ENCODE measurements around the gene TMEM97.
"Not testable (repeated sequence)": the region's sequence is repeated elsewhere in the genome, so short reads cannot be mapped to it uniquely, and the experiment has no call there.

TMEM97 gene

DNA sequence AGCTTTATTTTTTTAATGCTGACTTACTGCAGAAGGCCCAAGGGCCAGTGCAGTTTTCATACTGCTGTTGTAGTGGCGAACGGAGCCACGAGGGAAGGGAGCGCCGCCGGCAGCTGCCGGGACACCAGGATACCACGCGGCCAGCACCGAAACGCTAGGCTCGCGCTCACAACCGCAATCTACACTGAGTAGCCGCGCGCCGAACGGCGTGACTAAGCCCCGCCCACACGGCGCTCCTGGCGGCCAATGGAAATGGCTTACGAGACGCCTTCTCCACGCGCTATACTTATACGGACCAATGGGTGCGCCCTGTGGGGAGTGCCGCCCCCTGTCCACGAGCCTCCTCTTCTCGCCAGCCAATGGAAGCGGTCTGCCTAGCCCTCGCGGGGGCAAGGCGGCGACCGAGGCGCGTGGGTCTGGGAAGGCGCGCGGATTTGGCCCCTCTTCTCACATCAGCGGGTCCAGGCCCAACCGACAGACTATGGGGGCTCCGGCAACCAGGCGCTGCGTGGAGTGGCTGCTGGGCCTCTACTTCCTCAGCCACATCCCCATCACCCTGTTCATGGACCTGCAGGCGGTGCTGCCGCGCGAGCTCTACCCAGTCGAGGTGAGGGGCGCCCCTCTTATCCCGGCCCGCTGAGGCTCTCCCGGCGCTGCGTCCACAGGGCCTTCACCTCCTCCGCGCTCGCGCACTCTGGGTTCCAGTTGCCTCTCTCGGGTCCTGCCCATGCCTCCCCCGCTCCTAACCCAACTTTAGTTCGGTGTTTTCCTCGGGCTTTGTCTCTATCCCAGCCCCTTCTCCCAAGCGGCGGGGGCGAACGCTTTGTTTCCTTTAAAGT, at the start of gene TMEM97:
Gene TMEM97, plus strand, starts transcription at position 442 of the 839 bp plus-strand sequence. Its CDS starts 40 bp downstream, at position 482.
- peak; percentile 98 for DNase-seq (ENCODE audit: low read depth)

DNA sequence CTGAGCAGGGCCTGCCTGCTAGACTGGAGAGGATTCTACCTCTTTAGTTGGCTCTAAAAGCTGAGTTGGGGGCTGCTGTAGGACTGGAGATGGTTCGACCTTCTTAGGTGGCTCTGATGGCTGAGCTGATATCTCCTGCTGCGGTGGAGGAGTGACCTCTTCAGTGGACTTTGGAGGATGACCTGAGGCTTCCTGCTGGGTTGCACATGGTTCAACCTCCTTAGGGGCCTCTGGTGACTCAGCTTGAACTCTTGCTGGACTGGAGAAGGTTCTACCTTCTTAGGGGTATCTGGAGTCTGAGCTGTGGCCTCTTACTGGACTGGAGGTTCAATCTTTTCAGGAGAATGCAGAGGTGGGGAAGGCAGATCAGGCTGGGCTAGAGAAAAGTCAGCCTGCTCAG, 48.9 kb upstream of the TMEM97 start:
- DNase-seq (ENCODE audit: low read depth), result no peak

DNA sequence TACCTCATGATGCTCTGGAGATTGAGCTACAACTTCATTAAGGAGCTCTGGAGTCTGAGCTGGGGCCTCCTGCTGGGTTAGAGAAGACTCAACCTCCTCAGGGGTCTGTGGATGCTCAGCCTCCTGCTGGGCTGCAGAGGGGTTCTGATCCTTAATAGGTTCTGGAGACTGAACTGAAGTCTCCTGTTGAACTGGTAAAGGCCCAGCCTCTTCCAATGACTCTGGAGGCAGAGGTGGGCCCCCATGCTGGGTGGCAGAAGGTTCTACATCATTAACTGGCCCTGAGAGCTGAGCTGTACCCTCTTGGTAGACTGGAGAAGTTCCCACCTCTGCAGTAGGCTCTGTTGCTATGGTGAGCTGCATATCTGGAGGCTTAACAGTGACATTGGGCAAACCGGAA, 48.1 kb upstream of the TMEM97 start:
- DNase-seq (ENCODE audit: low read depth), result no peak

DNA sequence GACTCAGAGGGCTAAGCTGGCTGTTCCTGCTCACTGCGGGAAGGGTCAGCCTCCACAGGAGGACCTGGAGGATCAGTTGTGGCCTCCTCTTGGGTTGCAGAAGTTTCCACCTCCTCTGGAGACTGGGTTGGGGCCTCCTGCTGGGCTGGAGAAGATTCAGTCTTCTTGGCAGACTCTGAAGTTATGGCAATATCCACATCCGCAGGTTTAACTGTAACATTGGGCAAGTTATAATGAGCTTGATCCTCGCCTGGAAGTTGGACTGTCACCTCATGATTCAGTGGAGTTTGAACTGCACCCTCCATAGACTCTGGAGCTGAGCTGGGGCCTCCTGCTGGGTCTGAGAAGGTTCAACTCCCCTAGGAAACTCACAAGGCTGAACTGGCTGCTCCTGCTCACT, 47.6 kb upstream of the TMEM97 start:
- DNase-seq (ENCODE audit: low read depth), result no peak

DNA sequence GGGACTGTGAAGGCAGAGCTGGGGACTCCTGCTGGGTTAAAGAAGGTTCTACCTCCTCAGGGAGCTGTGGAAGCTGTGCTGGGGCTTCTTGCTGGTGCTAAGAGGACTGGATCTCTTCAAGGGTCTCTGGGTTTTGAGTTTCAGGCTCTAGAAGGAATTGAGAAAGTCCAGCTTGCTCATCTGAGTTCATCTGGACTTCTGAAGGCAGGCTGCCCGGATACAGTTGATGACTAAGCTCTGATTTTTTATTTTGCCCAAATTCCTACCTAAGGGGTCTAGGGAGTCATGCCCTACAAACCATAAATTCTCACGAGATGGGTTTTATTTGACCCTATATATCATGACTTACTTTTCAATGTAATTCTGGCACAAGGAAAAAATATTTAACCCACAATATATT, 46.8 kb upstream of the TMEM97 start:
- DNase-seq (ENCODE audit: low read depth), result peak; percentile 53

DNA sequence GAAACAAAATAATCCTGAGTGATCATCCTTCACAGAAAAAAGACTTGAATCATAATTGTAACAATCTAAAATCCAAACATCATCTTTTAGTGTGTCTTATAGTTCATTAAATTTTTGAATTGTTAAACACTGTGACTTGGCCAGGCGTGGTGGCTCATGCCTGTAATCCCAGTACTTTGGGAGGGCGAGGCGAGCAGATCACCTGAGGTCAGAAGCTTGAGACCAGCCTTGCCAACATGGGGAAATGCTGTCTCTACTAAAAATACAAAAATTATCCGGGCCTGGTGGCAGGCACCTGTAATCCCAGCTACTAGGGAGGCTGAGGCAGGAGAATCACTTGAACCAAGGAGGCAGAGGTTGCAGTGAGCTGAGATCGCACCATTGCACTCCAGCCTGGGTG, 45.7 kb upstream of the TMEM97 start:
- DNase-seq (ENCODE audit: low read depth), result not testable (repeated sequence)

DNA sequence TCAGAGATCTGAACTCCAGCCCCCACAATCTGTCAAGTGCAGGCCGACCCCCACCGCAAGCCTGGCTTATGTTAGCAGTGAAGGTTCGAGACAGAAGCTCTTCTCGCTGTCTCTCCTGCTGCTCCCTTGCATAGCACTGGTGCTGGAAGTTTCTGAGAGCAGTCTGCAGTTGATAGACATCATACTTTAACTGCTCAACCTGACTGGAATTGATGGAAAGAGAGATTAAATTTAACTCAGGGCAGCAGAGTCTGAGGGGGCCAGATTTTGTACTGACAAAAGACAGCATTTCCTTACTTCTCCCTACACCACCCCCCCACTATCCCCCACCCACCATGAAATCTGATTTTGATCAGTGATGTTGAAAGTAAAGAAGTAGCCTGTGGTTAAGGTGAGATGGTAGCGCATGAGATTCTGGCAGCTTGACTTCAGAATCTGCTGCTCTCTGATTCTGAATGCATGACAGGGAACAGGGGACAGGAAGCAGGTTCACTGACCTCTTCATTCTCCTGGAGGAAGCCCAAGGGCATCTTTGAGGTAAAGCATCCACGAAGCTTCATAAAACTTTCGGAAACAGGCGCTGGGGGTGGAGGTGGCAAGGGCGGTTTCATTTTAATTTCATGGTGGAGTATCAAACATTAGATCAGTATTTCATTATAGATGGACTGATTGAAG, 44.3 kb upstream of the TMEM97 start:
- DNase-seq (ENCODE audit: low read depth), result no peak

DNA sequence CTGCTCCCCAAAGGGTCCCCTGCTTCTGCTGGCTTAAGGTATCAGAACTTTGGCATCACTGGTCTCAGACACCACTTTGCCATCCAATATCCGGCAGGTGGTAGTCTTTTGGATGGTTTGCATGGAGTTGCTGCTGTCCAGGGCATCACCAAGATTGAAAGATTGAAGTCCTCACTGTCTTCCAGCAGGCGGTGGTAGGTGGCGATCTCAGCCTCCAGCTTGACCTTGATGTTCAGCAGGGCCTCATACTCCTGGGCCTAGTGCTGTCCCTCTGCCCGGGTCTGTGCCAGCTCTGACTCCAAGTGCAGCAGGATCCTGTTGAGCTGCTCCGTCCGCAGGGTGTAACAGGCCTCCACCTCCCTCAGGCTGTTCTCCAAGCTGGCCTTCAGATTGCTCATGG, 43.0 kb upstream of the TMEM97 start:
- DNase-seq (ENCODE audit: low read depth), result no peak

DNA sequence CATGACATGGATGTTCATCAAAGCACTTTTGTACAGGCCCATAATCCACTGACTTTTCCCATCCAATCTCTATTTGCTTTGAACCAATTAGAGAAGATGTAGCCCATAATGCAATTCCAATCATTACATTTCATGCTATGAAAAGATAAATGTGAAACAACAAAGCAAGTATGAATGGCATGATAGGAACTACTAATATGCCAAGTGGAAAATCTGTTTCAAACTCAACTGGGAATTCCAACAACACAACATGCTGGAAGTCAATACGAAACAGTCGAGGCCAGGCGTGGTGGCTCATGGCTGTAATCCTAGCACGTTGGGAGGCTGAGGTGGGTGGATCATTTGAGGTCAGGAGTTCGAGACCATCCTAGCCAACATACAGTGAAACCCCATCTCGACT, 39.6 kb upstream of the TMEM97 start:
- peak; percentile 74 for DNase-seq (ENCODE audit: low read depth)

DNA sequence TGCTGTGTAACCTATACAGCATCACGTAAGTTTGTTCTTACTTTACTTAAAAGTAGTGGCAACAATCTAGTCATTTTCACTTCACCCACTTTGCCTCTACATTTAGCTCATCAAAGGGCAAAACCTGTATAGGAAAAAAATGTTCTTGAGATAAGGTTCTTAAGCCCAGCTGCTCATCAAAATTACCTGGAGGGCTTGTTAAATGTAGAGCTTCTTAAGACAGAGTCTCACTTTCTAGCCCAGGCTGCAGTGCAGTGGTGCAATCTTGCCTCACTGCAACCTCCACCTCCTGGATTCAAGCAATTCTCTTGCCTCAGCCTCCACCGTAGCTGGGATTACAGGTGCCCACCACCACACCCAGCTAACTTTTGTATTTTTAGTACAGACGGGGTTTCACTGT, 38.2 kb upstream of the TMEM97 start:
- no peak for DNase-seq (ENCODE audit: low read depth)

DNA sequence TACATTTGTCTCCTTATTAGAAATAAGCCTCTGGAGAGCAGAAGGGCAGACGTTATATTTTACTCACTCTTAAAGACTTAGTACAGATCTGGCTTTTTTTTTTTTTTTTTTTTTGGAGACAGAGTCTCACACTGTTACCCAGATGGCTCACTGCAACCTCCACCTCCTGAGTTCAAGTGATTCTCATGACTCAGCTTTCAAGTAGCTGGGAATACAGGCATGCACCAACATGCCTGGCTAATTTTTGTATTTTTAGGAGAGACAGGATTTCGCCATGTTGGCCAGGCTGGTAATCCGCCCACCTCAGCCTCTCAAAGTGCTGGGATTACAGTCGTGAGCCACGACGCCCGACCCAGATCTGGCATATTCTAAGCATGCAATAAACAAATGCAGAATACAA, 36.4 kb upstream of the TMEM97 start:
- peak; percentile 91 for DNase-seq (ENCODE audit: low read depth)

DNA sequence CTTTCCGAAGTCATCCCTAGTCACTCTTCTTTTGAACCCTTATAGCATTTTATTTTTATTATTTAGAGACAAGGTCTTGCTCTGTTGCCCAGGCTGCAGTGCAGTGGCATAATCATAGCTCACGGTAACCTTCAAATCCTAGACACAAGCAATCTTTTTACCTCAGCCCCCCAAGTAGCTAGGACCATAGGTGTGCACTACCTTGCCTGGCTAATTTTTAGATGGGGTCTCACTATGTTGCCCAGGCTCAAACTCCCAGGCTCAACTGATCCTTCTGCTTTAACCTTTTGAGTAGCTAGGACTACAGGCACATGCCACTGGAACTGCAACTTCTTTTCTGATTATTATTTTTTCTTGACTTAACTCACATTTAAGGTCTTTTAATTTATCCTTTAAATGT, 33.0 kb upstream of the TMEM97 start:
- no peak for DNase-seq (ENCODE audit: low read depth)

DNA sequence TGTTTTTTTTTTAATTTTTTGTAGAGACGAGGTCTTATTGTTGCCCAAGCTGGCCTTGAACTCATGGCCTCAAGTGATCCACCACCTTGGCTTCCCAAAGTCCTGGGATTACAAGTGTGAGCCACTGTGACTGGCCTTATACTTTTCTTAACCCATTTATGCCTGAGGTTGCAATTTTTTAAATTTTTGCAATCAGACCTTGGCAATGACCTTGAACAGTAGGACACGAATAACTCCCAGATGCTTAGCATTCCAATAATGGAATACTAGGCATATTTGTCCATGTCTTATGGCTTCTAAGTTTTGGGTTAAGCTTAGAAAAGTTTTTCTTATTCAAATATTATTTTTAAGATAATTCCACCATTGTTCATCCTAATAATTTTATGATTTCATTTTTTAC, 28.3 kb upstream of the TMEM97 start:
- peak; percentile 9 for DNase-seq (ENCODE audit: low read depth)

DNA sequence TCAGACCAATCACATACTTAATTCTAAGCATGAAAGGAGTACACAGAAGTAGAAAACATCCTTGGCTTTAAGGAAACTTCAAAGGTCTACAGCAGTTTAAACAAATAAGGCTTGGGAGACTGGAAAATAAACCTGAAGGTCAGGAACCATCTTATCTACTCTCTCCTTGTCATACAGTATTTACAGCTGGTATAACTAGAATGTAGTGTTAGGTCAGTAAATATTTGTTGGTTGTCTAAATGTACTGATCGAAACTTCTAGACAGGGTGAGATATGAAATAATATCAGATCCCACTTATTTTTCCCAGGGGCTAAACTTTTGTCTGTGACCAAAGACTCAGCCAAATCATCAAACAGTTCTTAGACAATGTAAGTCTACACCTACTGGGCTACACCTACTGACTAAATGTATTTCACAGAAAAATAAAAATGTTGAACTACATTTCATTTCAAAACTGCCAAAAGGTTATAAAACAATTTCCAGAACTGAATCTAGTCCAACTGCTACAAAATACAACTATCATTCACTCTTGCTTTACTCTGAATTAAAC, 27.1 kb upstream of the TMEM97 start:
- DNase-seq (ENCODE audit: low read depth), result no peak

DNA sequence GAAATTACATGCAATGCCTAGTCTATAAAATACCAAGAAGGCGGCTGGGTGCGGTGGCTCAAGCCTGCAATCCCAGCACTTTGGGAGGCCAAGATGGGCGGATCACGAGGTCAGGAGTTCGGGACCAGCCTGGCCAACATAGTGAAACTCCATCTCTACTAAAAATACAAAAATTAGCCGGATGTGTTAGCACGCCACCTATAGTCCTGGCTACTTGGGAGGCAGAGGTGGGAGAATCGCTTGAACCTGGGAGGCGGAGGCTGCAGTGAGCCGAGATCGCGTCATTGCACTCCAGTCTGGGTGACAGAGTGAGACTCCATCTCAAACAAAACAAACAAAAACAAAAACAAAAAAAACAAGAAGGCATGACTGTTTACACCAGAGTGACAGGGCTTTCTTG, 26.1 kb upstream of the TMEM97 start:
- not testable (repeated sequence) for DNase-seq (ENCODE audit: low read depth)

DNA sequence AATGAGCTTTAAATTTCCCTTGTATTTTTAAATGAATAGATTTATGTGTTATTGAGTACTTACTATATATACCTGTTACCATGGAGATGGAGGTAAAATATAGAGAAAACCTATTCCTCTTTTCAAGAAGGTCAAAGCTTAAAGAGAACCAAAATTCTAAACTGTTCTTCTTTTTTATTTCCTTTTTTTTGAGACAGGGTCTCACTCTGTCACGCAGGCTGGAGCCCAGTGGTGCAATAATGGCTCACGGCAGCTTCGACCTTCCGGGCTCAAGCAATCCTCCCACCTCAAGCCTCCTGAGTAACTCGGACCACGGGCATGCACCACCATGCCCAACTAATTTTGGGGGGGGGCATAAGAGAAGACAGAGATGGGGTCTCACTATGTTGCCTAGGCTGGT, 25.0 kb upstream of the TMEM97 start:
- no peak for DNase-seq (ENCODE audit: low read depth)

DNA sequence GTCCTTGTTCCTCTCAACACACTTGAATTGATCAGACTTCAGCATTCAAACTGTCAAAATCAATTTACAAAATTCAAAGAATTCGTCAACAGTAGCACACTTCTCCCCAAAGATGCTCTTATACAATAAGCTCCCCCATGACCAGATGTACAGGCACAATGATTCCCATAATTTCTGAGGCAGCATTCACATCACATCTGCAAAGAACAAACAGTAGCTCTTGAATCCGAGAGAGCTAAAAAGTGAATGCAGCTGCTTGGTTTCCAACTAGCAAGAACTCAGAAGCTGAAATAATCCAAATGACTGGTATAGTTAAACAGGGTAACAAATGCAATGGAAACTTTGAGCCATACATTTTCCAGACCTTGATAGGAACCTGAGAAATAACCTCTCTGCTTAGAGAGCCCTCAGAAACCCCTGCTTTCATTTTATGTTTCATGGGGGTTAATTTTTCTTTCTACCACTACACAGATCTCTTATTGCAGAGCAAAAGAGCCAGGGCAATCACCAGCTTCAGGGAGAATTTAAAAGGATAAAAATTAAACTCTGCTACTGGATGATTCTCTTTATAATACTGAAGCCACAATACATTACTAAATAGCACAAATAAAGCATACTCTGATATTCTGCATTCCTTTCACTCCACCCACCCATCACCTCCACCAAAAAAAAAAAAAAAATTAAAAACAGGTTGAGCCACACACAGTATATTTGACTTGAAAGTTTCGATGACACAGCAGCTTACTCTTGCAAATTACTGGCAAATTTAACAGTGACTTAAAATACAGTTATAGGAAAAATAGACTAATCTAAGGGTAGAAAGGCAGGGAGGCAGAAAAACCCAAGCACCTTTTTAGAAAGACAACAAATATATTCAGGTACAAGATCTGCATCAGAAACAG, 23.1 kb upstream of the TMEM97 start:
- no peak for DNase-seq (ENCODE audit: low read depth)

DNA sequence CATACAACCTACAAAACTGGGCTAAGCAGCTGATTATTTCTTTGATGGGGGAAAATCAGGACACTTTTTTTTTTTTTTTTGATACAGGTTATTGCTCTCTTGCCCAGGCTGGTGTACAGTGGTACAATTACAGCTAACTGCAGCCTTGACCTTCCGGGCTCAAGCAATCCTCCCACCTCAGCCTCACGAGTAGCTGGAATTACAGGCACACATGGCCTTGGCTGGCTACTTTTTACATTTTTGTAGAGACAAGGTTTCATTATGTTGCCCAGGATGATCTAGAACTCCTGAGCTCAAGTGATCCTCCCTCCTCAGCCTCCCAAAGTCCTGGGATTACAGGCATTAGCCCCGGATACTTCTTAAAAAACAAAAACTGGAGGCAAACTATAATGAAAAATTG, 20.6 kb upstream of the TMEM97 start:
- DNase-seq (ENCODE audit: low read depth), result no peak

DNA sequence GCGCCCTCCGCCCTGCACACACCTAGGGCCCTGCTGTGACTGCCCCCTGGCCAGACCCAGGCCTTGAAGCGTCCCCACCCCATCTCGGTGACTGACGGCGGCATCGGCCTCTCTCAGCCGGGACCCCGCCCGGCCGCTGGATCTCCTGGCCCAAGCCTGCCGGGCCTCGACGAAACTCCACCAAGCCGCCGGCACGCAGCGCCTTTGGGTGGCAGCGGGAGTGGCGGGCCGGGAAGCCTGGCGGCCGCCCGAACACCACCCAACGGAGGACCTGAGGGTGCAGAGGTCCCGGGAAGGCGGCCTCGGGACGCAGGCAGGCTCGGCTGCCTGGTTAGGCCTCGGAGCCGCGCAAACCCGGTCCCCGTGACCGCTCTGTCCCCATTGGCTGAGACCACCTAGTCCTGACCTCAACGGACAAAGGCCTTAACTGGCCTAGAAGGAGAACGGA, 12.0 kb upstream of the TMEM97 start:
- DNase-seq (ENCODE audit: low read depth), result no peak

DNA sequence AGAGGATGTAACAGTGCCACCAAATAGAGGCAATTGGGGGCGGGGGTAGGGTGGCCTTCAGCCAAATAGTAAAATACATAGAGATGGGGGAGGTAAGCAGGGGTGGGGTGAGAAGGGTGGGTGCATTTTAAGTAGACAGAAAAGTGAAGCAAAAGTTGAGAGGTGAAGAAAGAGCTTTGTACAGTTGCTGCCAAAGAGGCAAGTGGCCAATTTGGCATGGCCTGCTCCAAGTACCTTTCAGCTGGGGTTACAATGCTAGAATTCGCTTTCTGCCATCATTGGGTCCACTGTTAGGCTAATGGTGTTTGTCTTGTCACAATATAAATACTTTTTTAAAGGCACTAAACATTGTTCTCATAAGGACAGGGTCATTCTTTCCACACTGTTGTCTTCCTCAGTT, 5.2 kb upstream of the TMEM97 start:
- no peak for DNase-seq (ENCODE audit: low read depth)

DNA sequence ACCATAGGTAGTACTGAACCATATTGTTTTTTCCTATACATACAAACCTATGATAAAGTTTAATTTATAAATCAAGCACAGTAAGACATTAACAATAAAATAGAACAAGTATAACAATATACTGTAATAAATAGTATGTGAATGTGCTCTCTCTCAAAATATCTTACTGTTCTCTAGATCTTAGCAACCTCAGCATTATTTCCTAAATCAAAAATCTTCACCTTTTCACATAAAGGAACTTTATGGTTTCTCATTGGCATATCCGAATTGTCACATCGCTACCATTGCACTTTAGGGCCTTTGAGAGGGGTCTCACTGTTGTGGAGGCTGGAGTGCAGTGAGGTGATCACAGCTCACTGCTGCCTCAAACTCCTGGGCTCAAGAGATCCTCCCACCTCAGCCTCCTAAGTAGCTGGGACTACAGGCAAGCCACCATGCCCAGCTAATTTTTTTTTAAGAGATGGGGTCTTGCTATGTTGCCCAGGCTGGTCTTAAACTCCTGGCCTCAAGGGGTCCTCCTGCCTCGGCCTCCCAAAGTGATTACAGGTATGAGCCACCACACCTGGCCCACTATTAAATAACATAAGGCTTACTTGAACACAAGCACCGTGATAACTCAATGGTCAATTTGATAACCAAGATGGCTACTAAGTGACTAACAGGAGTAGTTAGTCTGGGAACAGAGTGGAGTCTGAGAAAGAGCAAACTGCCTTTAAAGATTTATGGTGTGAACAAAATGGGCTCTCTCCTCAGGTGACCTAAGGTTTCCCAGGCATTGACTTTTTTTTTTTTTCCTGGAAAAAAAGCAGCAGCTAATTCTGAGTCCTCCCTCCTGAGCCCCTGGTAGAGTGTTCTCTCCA, 2.9 kb upstream of the TMEM97 start:
- no peak for DNase-seq (ENCODE audit: low read depth)
